H1 (cell line): Measurements from ENCODE around the gene GFOD1.

ENCODE experiments used
- ATF2 ChIP-seq: IDR thresholded peaks from 2 replicates; pipeline ENCODE4 v1.6.1; 2012; ENCODE audit warnings: low read length, inconsistent platforms
- CREB1 ChIP-seq: IDR thresholded peaks from 2 replicates; pipeline ENCODE4 v1.6.1; 2012; ENCODE audit warnings: inconsistent platforms
- CTCF ChIP-seq, 3 experiments: IDR thresholded peaks; 1 replicate in 2 of 3; 2 replicates in 1 of 3; pipeline versions ENCODE4 v1.5.1 to v1.6.1; 2011; ENCODE audit warnings: low read length in 3 of 3, mild to moderate bottlenecking in 3 of 3, inconsistent platforms in 2 of 3, low read depth in 1 of 3, moderate library complexity in 1 of 3; ENCODE audit not compliant: insufficient read depth in 1 of 3; ENCODE audit errors: control extremely low read depth in 1 of 3
- HDAC6 ChIP-seq: IDR thresholded peaks from one replicate; pipeline ENCODE4 v1.7.1; 2012; ENCODE audit warnings: low read depth, mild to moderate bottlenecking, inconsistent platforms, low read length, moderate library complexity
- JUN ChIP-seq: IDR thresholded peaks from 2 replicates; pipeline ENCODE4 v1.6.1; 2011; ENCODE audit warnings: low read depth, mild to moderate bottlenecking, improper control_type of control experiment, low read length
- RFX5 ChIP-seq: IDR thresholded peaks from 2 replicates; pipeline ENCODE4 v1.6.1; 2011; ENCODE audit warnings: low read depth, low read length, improper control_type of control experiment, borderline replicate concordance
- SAP30 ChIP-seq: fragments of 300-600 bp; sonication (generic); IDR thresholded peaks from 2 replicates; pipeline ENCODE4 v1.7.1; 2012; ENCODE audit warnings: low read length, moderate library complexity, mild to moderate bottlenecking, inconsistent platforms; ENCODE audit not compliant: insufficient read depth, insufficient replicate concordance
- SP1 ChIP-seq: IDR thresholded peaks from 2 replicates; pipeline ENCODE4 v1.6.1; 2011; ENCODE audit warnings: low read depth, low read length
- YY1 ChIP-seq: IDR thresholded peaks from 2 replicates; pipeline ENCODE4 v1.6.1; 2011; ENCODE audit warnings: low read depth, mild to moderate bottlenecking, low read length

GRCh38 chr6:13396241-13396792 lies 91.1 kb downstream of the GFOD1 start:
- TF ChIP-seq CTCF (IDR thresholded peaks at IDR 0.05; ENCODE audit: control extremely low read depth in 1 of 3, insufficient read depth in 1 of 3, low read depth in 1 of 3, low read length in 3 of 3) = no peak
- no peak for TF ChIP-seq YY1
- TF ChIP-seq SP1 = no peak
- no peak for TF ChIP-seq CREB1
- TF ChIP-seq SAP30 = no peak
- no peak for TF ChIP-seq HDAC6
- no peak for TF ChIP-seq ATF2
- TF ChIP-seq JUN = no peak
- TF ChIP-seq RFX5 = no peak
